Stimulated activated CD8-positive, alpha-beta memory T cell treated with anti-CD3 and anti-CD28 coated beads, Interleukin-2, amount 100 ng/mL, for 48 hours (primary cell): Measurements from ENCODE around the gene NTM.
"Not testable (repeated sequence)": the region's sequence is repeated elsewhere in the genome, so short reads cannot be mapped to it uniquely, and the experiment has no call there.

Source experiments
- DNase-seq, 2 donors: peaks; one replicate each; pipeline ENCODE4 v3.0.0-alpha.2; 2020; ENCODE audit warnings: low read depth in 2 of 2

The NTM gene

DNA sequence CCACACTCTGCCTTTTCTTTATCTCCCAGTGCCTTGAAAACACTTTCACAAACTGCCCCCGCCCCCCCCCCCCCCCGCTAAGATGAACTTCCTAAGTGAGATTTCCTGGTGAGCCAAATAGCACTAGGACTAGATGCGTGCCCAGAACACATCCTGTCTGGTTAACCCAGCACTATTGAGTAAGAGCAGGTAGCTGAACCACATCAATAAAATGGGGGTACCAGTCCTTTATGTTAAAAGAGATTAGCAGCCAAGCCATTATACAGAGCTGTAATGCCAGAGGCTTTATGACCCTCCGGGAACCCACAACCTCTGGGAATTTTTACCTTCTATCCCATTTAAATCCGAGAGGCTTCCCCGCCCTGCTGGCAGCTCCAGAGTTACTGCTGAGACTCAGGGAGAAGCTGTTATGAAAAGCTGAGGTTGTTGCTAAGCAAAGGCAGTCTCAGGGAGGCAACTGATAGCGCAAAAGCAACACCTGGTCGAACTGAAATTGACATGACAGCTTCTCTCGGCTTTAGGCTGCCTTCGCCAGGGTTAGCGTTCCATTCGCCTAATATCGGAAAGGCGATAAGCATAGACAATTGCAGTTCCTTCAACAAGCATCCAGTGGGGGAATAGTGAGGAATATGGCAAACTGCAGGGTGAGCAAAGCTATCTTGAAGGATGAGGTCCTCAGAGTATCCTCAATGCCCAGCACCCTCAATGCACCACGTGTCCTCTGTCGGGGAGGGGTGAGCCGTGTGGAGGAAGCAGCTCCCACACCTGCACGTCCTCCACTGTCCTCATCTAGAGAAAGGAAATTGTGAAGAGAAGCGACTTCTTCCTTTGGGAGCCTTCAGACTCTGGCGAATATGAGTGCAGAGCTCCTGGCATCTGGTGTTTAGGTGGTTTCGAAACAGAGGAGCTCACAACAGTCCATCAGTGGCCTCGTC, 977.0 kb downstream of the NTM start:
- no peak for DNase-seq

DNA sequence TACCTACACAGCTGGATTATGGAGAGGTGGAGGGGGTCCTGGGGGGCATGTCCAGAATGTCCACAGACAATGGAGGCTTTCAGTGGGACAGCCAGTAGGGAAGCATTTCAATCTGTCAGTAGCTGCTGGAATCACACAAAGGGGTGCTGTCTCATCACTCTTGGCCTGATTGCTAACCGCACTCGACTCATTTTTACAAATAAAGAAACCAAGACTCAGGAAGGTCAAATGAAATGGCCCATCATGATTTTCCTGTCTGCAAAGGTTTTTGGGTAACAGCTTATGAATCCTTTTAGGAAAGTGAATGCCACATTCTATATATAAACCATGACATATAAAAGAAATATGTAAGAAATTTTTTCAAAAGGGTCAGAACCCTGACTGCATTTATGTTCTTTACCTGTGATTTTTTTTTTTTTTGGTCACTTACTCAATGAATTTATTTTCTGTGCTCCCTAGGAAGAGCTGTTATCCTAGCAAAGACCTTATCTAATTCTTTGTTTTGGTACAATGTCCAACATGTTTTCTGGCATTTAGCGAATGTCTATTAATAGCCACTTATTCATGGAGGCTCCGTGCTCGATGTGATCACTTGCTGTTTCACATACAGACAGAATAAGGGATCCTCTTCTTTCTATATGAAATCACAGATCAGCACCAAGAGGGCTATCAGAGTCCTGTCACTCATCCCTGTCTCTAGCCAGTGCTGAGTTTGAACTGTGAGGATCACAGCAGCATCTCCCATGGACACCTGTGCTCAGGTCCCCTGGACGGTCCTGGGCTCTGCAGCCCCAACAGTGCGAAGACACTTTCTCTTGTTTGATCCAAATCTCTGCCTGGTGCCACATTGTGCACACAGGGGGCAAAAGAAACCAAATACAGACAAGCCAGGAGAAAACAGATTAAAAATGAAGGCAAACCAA, 979.7 kb downstream of the NTM start:
- no peak for DNase-seq

DNA sequence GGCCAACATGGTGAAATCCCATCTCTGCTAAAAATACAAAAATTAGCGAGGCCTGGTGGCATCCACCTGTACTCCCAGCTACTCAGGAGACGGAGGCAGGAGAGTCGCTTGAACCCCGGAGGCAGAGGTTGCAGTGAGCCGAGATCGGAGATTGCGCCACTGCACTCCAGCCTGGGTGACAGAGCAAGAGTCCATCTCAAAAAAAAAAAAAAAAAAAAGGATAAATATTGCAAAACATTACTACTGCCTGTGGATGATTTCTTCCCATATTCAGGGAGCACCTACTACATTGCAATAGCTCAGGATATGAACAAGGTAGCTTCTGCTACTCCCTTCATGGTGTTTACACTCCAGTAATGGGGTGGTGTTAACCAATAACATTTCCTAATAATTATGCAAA, 980.6 kb downstream of the NTM start:
- no peak for DNase-seq

DNA sequence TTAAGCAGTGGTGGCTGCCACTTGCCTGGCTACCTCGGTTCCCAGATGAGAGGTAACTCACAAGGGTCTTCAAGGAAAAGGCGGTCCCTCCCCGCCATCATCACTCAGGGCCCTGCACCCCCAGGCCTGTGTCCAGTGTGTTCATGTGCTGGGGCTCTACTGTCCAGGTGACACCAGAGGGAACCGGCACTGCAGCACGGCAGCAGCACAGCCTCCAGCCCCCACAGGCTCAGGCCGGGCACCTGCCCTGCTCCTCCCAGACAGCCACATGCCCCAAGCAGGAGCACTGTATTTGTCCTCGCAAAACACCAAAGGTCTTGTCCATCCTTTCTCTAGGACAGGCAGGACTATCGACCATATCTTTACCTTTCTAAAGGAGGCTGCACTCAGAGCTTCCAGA, 982.1 kb downstream of the NTM start:
- DNase-seq: no peak

DNA sequence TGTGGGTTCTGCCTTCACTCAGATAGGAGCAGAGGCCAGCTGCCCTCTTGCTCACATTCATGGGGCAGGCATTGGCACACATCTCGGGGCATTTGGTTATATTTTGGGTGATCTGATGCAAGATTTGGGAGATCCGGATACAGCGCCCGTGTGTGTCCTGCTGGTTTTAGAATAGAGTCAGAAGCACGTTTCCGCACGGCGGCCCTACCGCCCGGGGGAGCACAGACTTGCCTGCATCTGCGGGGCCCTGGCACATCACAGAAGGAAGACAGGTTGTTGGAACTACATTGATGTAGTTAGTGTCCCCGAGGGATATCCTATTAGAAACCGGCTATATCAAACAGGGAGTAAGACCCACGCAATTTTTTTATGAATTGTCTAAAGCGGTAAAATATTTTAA, 982.8 kb downstream of the NTM start:
- DNase-seq: no peak

DNA sequence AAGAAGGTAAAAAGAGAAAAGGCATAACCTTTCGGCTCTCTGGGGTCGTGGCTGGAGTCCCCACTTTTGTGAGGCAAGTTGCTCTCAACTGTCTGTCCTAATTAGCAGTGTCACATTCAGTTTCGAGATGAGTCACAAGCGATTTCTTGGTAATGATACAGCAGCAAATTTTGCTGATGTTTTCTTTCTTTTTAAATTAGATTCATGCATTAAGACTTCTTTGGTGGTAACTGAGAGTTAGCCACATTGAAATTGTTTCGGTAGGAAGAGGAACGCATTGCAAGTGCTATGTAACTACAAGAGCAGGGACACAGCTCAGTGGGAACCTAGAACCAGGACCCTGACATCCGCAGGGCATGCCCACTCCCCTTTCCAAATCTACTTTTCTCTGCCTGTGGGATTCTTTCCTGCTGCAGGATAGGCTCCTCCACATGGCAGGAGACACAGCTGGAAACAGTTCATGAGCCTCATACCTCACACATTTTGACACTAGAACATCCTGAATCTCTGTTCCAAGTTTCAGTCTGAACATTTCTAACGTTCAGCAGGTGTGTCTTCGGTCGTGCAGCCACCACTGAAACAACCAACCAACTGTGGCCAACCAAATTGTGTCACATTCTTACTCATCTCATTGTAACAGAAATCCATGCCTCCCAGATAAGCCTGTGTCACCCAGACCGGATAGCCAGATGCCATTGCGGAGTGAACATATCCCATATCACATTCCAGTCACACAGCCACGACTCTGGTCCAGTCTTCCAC, 987.6 kb downstream of the NTM start:
- DNase-seq: no peak

DNA sequence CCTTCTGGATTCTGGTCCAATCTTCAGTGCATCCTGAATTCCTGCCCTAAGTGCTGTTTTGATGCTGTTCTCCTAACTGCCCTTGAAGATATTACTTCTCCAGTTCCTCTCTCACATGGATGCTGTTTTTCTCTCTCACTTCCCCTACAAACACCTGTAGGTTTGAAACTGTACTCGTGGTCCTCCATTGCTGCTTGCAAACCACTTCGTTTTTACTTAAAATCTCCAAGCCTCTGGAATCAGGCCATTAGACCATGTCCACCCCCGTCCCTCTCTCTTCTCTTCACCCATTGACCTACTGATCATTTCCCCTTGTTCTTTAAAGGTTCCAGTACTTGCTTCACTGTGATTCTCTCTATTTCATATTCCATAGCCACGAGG, 988.1 kb downstream of the NTM start:
- DNase-seq: no peak

DNA sequence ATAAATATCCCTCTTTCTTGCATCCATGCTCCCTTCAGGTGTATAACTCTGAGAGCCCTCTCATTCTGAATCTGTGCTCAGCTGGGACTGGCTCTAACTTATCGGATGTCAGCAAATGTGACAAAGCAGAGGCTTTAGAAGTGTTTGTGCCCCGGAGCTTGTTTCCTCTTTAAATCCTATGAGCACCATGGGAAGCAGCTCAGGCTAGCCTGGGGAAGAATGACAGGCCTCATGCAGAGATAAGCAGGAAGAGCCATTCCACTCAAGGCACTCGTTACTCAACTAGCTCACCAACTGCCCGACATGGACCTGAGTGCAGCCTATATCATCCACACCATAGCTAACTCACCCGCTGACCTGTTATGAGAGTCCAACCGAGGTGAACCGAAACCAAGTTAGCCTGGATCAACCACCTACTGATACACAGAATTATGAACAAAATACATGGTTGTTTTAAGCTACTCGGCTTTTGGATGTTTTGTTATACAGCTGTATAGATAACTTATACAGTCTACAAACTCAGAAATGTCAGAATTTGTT, 990.7 kb downstream of the NTM start:
- DNase-seq: no peak

DNA sequence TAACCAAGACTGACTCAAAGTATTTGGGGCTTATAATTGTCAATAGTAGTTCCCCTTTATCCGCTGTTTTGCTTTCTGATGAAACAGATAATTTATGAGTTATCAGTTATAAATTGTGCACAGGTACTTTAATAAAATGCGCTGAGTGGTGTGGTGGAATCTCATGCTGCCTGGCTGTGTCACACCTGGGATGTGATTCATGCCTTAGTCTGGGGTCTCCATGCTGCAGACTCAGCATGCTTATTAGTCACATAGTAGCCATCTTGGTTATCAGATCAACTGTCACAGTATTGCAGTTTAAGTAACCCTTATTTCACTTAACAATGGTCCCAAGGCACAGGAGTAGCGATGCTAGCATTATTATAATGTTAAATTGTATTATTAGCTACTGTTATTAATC, 995.2 kb downstream of the NTM start:
- DNase-seq: no peak

DNA sequence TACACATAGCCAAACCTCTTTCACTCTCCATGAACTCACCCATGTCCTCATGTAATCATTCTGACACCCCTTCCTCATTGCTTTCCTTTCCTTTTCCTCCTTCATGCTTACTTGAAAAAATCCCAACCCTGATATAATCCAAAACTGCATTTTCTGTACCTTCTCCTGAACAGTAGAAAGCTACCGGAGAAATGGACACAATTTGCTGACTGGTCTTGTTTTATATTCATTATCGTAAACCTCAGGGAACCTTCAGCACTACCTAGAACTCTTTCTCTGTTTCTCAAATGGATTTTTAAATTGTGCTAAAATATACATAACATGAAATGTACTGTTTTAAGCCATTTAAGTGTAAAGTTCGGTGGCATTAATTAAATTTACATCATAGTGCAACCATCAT, 996.9 kb downstream of the NTM start:
- no peak for DNase-seq

DNA sequence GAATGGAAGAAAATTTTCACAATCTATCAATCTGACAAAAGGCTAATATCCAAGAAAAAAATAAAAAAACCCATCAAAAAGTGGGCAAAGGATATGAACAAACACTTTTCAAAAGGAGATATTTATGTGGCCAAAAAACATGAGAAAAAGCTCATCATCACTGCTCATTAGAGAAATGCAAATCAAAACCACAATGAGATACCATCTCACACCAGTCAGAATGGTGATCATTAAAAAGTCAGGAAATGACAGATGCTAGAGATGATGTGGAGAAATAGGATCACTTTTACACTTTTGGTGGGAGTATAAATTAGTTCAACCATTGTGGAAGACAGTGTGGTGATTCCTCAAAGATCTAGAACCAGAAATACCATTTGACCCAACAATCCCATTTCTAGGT, 999.7 kb downstream of the NTM start:
- DNase-seq: not testable (repeated sequence)

DNA sequence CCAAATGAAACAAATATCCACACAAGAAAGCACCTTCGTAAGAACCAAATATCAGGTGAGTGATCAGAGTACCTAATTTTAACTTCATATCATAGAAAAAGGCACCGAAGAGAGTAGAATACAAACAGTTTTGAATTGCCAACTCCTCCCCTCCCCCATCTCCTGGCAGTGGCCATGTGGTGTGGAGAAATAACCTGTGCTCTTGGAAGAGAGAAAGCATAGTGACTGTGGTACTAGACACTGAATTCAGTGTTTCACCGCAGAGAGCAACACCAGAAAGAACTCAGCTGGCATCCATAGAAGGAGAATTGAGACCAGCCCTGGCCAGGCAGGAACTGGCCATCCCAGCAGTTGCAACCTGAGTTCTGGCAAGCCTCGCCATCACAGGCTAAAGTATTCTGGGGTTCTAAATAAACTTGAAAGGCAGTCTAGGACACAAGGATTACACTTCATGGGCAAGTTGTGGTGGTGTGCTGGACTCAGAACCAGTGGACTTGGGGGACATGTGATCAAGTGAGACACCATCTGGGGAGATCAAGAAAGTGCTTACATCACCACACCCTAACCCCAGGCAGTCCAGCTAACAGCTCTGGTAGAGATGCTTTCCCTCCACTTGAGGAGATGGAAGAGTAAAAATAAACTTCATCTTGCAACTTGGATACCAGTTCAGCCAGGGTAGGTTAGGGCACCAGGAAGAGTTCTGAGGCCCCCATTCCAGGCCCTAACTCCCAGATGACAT, 1003.2 kb downstream of the NTM start:
- DNase-seq: no peak

DNA sequence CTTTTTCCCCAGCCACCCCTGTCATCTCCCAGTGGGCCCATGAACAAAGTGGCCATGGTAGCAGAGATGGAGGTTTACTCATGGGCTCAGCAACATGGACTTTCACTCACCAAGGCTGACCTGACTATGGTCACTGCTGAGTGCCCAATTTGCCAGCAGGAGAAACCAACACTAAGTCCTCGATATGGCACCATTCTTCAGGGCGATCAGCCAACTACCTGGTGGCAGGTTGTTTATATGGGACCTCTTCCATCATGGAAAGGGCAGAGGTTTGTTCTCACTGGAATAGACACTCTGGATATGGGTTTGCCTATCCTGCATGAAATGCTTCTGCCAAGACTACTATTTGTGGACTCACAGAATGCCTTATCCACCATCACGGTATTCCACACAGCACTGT, 1009.1 kb downstream of the NTM start:
- no peak for DNase-seq
